NOMO-1 treated with dmso at 0.1 percent for 144 hours (cell line): ENCODE data around the gene UBALD2.
"Not testable (repeated sequence)": the region's sequence is repeated elsewhere in the genome, so short reads cannot be mapped to it uniquely, and the experiment has no call there.

Experiments
- DNase-seq: peaks from one replicate; lab custom pipeline; 2025; ENCODE audit not compliant: unreplicated experiment; lab: John Stamatoyannopoulos, UW

Gene UBALD2

GRCh38 chr17:76265624-76266243 lies 586 bp downstream of the UBALD2 start:
- no peak for DNase-seq

DNA sequence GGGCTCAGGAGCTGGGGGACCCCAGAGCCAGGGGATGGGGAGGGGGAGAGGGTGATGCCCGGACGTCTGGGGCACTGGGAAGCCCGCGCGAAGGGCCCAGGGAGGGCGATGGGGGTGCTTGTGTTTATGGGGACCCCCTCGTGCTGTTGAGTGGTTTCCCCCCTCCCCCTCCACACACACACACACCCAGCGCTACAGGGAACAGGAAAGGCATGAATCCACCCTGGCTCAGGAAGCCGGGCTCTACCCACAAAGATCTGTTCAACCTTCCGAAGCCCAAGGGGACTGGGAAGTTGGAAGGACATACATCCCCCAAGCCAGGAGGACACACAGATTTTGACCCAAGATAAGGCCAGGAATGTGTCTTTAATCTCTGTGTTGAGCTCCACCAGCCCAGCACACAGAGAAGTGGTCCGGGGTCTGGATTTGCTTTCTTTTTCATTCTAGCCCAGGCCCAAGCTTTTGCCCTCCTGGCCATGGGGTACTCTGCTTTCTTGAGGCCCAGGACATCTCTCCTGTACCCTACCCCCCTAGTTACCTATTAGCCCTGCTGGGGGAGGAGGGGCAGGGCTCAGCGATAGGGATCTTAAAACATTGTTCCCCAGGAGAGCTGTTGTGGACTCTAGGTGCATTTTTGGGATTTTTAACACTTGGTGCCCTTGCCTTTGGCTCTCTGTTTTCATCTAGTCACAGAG lies 1.2 kb downstream of the UBALD2 start:
- no peak for DNase-seq

DNA sequence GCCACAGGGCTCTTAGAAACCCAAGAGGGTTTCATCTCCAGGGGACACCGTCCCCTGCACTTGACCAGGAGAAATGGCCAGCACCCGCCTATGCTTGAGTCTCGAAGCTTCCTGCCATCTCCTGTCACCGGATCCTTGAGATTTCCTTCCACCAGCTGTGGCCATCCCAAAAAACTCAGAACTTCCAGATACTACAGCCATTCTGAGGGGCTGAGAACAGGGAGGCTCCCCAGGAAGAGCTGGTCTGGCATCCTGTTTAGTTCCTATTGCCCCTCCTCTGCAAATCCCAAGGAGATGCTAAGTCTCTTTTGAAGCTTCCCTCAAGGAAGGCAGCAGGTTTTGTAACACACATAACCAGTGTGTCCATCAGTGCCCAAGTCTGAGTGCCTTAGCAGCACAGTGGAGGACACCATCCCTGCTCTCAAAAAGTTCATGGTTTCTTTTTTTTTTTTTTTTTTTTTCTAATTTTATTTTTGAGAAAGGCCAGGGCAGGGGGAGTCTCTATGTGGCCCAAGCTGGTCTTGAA lies 2.0 kb downstream of the UBALD2 start:
- DNase-seq, result no peak

- DNase-seq, result not testable (repeated sequence)
Observed at GRCh38 chr17:76267581-76268001, 2.4 kb downstream of the UBALD2 start.

- DNase-seq, result peak; percentile 84
Observed at GRCh38 chr17:76268015-76268749, 3.0 kb downstream of the UBALD2 start.

GRCh38 chr17:76268991-76269981 lies 4.1 kb downstream of the UBALD2 start:
- no peak for DNase-seq

- no peak for DNase-seq
Observed at GRCh38 chr17:76270127-76270592, 5.0 kb downstream of the UBALD2 start.

DNA sequence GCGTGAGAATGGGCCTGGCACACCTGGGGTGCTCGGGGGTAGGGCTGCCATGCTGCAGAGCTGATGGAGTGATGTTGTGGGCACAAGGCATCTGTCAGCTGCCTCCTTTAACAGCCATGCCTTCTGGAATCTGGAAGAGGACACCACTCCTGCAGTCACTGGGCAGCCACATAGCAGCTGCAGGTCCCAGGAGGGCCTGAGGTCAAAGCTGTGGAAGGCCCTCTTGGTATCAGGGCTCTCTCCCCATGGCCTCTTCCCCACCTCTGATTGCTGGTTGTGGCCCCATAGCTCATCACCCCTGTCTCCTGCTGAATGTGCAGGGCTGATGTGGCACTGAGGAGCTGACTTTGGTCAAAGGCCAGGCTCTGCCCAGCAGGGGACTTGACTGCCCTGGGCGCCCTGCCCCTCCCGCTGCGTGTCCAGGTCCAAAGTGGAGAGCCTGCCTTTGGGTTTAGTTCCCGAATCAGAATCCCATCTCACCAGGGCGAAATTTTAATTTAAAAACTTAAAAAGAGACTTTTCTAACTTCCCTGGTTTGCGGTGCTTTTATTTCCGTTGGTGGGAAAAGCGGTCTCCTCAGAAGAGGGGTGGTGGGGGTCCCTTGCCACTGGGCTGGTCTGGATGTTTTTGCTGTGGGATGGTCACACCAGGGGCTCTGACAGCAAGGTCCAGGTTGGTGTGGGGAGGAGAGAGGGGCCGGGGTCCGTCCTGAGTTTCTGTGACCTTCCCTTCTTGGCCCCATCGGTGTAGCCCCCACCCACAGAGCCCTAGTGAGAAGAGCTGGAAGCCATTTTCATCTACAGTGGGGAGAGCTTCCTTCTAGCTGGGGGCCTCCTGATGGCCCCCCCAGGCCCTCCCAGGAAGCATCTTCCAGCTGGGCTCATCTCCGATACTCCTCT lies 5.9 kb downstream of the UBALD2 start:
- DNase-seq, result no peak

DNA sequence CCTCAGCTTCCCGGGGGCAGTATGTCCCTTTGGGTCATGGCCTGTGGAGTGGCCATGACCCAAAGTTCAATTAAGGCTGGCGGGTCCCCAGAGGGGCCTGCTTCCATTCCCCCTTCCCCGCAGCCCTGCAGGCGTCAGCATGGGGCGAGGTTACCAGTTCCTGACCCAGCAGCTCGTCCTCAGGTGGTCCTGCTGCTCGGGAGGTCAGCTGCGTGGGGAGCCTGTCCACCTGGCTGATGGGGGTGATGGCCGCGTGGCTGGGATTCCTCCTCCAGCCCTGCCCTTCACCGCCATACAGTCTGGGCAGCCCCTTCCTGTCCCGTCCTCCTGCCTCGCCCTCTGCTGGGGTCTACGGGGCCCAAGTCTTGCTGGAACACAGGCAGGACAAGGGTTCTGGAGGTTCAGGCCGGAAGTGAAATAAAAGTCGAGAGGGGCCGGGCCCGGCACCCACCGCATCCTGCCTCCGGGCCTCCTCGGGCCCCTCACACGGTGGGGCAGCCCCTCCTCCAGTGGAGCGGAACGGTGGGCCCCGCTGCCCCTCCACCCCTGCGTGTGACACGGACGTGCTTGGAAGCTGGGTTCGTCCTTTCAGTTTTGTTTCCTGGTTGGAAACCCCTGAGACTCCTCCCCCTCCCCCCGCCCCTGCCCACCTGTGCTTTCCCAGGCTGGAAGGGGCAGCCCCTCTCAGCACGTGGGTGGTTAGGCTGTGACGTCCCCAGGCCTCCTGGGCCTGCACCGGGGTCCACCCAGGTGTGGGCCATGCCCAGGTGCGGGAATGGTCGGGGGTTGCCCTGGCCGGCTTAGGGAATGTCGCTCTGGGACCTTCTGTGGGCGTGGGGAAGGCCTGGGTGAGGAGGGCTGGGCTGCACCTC lies 6.8 kb downstream of the UBALD2 start:
- no peak for DNase-seq

DNA sequence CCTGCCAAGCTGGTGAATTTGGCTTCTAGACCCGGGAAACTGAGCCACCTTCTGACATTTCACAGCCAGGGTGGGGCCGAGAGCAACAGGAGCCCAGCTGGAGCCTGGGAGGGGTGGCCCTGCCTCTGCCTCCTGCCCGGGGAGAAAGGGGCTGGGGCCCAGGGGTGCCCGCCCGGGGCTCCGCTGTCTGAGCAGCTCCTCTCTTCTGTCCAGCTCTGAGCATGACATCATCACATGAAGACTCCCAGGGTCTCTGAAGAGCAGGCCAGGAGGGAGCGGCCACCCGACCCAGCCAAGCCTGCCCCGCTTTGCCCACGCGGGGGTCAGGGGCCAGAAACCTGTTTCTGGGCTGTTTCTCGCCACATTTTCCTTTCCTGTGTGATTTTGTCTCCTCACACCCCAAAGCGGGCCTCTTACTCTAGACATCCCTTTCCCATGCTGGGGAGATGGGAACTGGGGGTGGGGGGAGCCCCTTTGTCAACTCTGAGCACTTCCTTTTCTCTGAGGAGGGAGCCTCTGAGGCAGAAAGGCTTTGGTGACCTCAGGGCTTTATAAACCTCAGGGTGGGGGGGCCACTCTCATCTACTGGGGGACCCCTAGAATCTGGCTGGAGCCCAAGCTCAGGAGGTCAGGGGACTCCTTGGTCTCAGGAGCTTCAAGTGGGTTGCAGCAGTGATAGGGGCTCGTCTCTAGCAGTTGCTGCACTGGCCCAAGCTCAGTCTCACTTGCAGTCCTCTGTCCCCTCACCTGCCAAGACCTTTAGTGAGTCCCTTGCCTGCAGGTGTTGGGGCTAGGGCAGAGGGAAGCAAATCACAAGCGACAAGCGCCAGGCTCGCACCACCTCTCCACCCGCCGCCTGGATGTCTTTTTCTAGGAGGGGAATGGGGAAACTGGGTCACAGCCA lies 7.6 kb downstream of the UBALD2 start:
- no peak for DNase-seq

DNA sequence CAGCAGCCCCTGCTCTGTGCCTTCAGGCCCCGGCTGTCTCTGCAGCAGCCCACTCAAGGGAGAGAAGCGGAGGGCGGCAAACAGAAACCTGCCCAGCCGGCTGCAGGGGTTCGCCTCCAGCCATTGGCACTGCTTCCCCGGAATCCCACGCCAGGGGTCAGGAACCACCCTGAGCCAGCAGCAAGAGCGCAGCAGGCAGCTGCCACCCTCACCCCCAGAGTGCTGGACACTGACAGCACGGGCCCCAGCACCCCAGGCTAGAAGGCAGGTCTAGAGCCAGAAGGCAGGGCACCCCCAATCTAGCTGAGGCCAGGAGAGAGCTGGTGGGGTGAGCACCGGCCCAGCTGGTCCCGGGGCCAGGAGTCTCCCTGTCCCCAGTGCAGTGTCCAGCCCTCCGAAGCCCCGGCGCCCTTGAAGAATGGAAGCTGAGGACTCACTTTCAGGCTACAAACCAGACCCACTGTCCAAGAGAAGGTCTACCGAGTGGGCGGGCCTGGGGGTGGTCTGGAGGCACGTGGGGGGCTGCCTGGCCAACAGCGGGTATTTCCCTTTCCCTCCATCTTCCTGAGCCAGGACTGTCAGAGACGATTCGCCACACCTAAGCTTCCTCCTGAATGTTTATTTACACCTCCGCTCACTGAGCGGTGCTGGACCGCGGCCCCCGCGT lies 8.4 kb downstream of the UBALD2 start:
- no peak for DNase-seq

DNA sequence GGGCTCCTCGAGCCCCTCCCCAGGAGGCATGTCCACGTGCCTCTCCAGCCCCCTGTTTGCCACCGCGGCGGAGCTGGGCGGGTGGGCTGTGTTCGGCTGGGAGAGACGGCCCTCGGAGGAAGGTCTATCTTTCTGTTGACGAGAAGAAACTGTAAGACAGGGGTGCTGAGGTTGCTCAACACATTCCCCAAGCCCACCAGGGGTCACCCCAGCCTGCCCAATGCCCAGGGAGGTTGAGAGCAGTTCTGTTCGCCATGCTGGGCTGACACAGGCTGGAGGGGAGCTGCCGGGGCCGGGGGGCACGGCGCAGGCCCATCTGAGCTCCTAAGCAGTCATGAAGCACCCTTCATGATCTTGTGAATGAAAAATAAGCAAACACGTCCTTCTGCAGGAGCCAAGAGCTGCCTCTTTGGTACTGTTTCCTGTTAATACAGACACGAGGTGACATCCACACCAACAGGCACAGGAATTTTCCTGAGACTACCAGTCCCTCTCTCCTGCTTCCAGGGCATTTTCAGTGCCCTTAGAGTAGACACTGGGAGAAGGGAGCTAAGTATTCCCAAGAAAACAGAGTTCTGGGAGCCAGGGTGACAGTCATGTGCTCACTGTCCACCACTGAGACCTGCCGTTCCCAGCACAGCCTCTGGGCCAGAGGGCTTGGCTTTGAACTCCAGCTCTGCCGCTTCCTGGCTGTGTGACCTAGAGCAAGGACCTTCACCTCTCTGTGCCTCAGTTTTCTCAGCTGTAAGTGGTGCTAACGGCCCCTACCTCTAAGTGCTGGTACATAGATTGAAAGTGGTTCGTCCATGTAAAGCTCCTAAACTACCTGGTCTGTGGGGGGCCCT lies 9.2 kb downstream of the UBALD2 start:
- no peak for DNase-seq

GRCh38 chr17:76275382-76276068 lies 10.4 kb downstream of the UBALD2 start:
- no peak for DNase-seq

DNA sequence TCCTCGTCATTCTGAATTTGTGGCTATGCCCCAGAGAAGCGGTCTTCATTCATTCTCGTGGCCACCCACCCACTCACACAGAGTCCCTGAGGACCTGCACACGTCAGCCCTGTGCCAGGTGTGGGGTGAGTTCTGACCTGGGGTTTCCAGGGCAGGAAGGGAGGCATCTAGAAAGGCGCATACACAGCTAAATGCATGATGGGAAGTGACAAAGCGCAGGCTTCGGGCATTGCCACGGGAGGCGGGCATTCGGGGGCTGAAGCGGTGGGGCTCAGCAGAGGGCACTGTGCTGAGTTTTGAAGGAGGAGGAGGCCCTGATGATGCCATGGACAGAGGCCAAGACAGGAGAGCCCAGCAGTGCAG lies 10.9 kb downstream of the UBALD2 start:
- no peak for DNase-seq

DNA sequence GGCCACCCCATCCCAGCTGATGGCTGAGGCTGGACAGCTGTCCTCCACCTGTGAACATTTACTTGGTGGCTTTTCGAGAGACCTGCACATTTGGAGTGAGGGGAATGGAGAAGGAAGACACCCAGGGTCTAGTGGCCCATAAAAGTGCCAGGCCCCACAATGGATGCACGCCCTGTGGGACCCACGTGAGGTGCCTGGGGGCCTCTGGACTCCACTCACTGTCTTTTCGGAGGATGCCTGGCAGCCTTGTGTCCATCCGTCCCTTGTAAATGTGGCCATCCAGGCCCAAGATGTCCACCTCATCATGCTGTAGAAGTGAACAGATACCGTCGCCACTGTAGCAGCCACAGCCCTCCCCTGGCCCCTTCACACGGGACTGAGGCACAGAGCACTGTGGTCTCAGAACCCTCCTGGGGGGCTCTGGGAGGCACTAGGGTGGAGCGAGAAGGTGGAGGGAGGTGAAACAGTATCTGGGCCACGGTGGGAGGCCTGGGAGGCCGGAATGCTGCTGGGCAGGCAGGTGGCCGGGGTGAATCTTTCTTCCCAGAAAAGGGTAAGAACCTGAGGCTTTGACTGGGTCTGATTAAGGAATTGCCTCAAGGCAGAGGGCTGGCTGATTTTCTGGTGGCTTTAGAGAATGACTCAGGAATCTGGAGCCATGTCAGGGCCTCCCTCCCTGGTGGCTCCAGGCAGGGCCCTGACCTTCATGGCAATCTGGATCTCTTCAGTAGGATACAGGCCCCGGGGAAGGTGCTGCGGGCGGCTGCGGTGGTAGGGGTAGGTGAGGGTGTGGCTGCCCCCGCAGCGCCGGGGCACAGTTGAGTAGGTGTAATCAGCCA lies 11.5 kb downstream of the UBALD2 start:
- DNase-seq, result no peak
